WERI-Rb-1 (cell line): Measurements from ENCODE around the gene JAZF1.

ENCODE experiments used
- DNase-seq: peaks from one replicate; pipeline ENCODE4 v3.0.0-alpha.2; 2020
- H3K27ac ChIP-seq: fragments of 250-450 bp; sonication (Bioruptor Pico); 2 replicates; pipeline ENCODE4 v1.5.1; 2020; ENCODE audit warnings: mild to moderate bottlenecking, moderate library complexity
- H3K27me3 ChIP-seq: fragments of 250-450 bp; sonication (Bioruptor Pico); 2 replicates; pipeline ENCODE4 v1.5.1; 2021; ENCODE audit warnings: mild to moderate bottlenecking, low read depth, moderate library complexity; ENCODE audit not compliant: insufficient read depth, severe bottlenecking
- H3K36me3 ChIP-seq: fragments of 250-450 bp; sonication (Bioruptor Pico); 2 replicates; pipeline ENCODE4 v1.5.1; 2020; ENCODE audit warnings: mild to moderate bottlenecking, moderate library complexity
- H3K4me3 ChIP-seq: 2 replicates; pipeline ENCODE4 v1.5.1; 2011; ENCODE audit warnings: low read depth, mild to moderate bottlenecking, control low read depth, low read length
- H3K9me3 ChIP-seq: fragments of 250-450 bp; sonication (Bioruptor Pico); 2 replicates; pipeline ENCODE4 v1.5.1; 2021; ENCODE audit warnings: mild to moderate bottlenecking, moderate library complexity; ENCODE audit not compliant: severe bottlenecking
- TF ChIP-seq, protein P1 (sequence below): IDR thresholded peaks from 2 replicates; pipeline ENCODE4 v1.5.1; 2011; ENCODE audit warnings: low read depth, mild to moderate bottlenecking, control low read depth, inconsistent platforms, low read length

Gene JAZF1

DNA sequence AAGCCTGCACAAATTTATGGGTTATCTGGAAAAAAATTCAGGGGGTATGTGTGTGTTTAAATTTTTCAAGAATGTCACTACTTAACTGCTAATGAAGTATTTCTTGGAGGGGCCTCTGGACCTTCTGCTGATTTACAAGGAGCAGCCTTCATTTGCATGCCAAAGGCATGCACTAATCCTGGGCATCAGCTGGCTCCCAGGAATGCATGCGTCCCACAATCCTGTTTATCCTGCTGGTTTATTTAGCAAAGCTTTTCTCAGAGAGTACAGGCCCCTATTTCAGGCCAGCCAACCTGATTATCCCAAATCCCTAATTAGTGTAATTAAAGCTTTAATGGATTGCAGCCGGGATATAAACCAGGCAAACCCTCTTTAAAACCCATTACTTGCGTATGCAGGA, 270.3 kb downstream of the JAZF1 start:
- no peak overlapping the region for H3K4me3 ChIP-seq
- H3K9me3 ChIP-seq: no peaks in the 10 kb centered on the region
- peak; percentile 62 for DNase-seq
- no peaks in the 10 kb centered on the region for H3K27me3 ChIP-seq
- no peak overlapping the region for H3K27ac ChIP-seq
- no peaks in the 10 kb centered on the region for H3K36me3 ChIP-seq
- TF ChIP-seq, protein P1, sequence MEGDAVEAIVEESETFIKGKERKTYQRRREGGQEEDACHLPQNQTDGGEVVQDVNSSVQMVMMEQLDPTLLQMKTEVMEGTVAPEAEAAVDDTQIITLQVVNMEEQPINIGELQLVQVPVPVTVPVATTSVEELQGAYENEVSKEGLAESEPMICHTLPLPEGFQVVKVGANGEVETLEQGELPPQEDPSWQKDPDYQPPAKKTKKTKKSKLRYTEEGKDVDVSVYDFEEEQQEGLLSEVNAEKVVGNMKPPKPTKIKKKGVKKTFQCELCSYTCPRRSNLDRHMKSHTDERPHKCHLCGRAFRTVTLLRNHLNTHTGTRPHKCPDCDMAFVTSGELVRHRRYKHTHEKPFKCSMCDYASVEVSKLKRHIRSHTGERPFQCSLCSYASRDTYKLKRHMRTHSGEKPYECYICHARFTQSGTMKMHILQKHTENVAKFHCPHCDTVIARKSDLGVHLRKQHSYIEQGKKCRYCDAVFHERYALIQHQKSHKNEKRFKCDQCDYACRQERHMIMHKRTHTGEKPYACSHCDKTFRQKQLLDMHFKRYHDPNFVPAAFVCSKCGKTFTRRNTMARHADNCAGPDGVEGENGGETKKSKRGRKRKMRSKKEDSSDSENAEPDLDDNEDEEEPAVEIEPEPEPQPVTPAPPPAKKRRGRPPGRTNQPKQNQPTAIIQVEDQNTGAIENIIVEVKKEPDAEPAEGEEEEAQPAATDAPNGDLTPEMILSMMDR: no peak

DNA sequence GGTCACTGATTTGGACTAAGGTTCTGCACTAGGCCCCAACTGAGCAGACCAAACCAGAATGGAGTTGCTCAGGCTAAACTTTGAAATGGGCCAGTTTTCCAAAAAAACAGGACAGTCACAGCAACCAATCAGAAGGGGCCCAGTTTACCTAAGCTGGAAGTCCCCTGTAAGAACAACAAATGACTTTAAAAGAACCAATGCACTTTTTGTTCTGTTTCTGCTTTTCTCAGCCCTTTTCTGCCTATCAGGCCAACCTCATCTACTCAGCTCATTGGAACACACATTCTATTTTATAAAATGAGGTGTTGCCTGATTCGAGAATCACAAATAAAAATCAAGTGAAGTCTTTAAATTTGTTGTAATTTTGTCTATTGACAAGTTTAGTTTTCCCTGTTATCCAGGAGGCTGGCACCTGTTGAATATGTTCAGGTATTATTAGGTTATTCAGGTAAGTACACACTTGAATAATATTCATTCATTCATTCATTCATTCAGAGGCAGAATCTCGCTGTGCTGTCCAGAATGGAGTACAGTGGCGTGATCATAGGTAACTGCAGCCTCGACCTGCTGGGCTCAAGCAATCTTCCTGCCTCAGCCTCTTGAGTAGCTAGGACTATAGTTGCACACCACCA, 271.9 kb downstream of the JAZF1 start:
- no peak for DNase-seq
- Histone ChIP-seq H3K4me3 (no peak overlapping the region), H3K27ac (no peak overlapping the region)

DNA sequence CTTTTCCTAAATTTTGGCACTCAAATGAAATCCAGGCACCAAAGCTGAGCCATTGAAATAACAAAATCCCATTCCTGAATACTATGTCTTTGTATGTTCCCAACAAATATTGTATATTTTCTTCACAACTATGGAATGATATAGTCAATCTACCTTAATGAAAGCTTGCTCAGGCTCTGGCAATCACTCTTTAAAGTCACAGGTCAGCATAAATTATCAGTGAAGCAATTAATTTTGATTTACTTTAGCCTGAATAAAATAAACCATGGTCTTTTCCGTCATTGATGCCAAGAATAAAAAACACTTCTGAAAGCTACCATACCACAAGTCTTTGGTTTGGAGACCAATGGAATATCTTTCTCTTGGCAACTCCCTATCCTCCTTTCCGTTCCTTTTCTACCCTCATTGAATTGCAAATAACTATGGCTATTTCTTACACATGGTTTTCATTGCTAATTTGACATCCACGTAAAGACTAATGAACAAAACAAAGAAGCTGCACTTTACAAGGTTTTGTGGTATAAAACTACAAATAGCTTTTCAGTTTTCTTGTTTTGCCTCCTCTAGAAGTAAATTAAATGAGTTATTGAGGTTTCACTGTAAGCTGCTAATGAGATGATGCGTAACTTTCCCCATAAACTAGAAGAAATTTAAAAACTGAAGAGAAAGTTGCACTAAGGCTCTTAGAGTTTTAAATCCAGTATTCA, 274.1 kb downstream of the JAZF1 start:
- Histone ChIP-seq H3K36me3 (no peaks in the 10 kb centered on the region), H3K27me3 (no peaks in the 10 kb centered on the region), H3K27ac (no peak overlapping the region), H3K4me3 (no peak overlapping the region), H3K9me3 (no peaks in the 10 kb centered on the region)
- TF ChIP-seq, protein P1: no peak
- no peak for DNase-seq

More for the DNA sequence above, 271.9 kb downstream of the JAZF1 start:
- no peaks in the 10 kb centered on the region for H3K9me3 ChIP-seq
- no peaks in the 10 kb centered on the region for H3K36me3 ChIP-seq
- H3K27me3 ChIP-seq: no peaks in the 10 kb centered on the region
- TF ChIP-seq, protein P1: no peak

GRCh38 chr7:27905951-27906350, 274.6 kb downstream of the JAZF1 start:
- Histone ChIP-seq H3K27me3 (no peaks in the 10 kb centered on the region), H3K27ac (no peak overlapping the region), H3K9me3 (no peaks in the 10 kb centered on the region), H3K36me3 (no peaks in the 10 kb centered on the region), H3K4me3 (no peak overlapping the region)
- no peak for DNase-seq
- TF ChIP-seq, protein P1: no peak

DNA sequence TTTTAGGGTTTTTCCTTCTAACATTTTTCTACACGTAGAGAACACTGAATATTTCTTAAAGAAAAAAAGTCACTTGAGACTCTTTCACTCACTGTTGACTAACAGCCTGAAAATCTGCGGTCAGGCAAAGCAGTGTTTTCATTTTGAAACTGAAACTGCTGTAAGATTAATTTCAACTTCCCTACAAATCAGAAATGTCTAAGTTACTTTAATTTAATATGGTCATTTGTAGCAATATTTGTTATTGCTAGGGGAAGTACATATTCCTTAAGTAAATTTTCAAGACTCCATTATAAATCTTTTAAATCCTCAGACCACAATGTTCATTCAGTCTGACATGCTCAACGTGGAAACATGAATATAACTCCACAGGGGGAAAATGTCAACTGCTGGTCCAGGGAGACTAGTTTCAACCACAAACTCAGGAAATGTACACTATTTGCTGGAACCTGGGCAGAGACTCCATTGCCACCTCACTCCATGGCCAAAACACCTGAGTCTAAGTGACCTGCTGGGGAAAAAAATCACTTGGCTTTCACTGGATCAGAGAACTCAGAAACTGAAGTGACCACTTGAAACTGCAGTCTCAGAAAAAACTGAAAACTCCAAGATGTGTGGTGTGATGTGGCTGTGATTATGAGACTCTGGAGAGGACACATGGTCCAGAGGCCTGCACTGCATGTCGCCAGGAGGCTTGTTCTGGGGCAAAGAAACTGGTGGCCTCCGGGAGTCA, 279.4 kb downstream of the JAZF1 start:
- Histone ChIP-seq H3K36me3 (no peaks in the 10 kb centered on the region), H3K27me3 (no peaks in the 10 kb centered on the region), H3K27ac (no peak overlapping the region), H3K4me3 (no peak overlapping the region), H3K9me3 (no peaks in the 10 kb centered on the region)
- DNase-seq: no peak
- TF ChIP-seq, protein P1: no peak
